Measurements from ENCODE around the gene TWSG1.

TWSG1 gene

DNA sequence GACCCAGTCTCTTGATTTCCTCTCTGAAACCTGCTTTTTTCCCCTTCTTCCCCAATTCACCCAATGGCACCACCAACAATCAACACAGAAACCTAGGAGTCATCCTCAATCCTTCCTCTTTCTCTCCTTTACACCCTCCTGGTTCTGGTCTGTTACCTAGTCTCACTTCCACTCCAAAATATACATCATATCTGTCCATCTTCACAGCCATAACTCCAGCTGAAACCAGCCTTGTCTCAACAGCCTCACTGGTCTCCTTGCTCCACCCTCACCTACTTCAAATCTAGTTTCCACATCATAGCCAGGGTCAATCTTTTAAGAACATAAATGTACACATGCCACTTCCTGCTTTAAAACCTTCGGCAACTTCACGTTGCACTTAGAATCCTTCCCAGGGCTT, 11.8 kb upstream of the TWSG1 start:
- TF ChIP-seq POLR2AphosphoS5 (IDR thresholded peaks at IDR 0.05; ENCODE audit: low read depth, low read length), result no peak
- no peak for TF ChIP-seq TAF1 (IDR thresholded peaks at IDR 0.05; ENCODE audit: borderline replicate concordance, insufficient read depth, low read length)
- TF ChIP-seq, protein P1, sequence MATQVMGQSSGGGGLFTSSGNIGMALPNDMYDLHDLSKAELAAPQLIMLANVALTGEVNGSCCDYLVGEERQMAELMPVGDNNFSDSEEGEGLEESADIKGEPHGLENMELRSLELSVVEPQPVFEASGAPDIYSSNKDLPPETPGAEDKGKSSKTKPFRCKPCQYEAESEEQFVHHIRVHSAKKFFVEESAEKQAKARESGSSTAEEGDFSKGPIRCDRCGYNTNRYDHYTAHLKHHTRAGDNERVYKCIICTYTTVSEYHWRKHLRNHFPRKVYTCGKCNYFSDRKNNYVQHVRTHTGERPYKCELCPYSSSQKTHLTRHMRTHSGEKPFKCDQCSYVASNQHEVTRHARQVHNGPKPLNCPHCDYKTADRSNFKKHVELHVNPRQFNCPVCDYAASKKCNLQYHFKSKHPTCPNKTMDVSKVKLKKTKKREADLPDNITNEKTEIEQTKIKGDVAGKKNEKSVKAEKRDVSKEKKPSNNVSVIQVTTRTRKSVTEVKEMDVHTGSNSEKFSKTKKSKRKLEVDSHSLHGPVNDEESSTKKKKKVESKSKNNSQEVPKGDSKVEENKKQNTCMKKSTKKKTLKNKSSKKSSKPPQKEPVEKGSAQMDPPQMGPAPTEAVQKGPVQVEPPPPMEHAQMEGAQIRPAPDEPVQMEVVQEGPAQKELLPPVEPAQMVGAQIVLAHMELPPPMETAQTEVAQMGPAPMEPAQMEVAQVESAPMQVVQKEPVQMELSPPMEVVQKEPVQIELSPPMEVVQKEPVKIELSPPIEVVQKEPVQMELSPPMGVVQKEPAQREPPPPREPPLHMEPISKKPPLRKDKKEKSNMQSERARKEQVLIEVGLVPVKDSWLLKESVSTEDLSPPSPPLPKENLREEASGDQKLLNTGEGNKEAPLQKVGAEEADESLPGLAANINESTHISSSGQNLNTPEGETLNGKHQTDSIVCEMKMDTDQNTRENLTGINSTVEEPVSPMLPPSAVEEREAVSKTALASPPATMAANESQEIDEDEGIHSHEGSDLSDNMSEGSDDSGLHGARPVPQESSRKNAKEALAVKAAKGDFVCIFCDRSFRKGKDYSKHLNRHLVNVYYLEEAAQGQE (IDR thresholded peaks at IDR 0.05; ENCODE audit: insufficient read depth in 1 of 2, low read depth in 2 of 2, low read length in 2 of 2), result no peak
- no peak for TF ChIP-seq SIN3A (IDR thresholded peaks at IDR 0.05; ENCODE audit: borderline replicate concordance, insufficient read depth, low read length)
- no peak for TF ChIP-seq FOXP2 (optimal IDR thresholded peaks at IDR 0.05; ENCODE audit: borderline replicate concordance, extremely low read depth, extremely low read length, insufficient read depth)

DNA sequence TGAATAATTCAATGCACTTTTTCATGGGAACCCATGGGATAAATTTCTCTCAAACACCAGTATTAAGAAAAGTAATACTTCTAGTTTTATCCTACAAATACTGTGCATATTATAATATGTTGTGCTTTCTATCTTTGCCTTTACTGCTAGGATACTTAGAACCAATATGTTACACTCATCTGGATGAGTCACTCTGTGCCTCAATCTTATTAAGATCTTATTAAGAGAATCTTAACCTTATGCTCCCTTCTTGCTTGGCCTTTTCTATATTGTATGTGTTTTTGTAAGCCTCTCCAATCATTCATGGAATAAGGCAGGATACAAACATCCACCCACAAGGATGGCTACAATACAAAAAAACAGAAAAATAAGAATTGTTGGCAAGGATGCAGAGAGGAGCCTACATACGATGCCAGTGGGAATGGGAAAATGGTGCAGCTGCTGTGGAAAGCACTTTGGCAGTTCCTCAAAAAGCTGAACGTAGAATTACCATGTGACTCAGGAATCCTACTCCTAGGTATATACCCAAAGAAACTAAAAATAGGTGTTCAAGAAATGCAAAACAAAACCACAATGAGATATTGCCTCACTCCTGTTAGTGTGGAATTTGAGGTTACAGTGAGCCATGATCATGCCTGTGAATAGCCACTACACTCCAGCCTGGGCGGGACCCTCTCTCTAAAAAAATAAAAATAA, 10.7 kb upstream of the TWSG1 start:
- TF ChIP-seq SIN3A (IDR thresholded peaks at IDR 0.05; ENCODE audit: borderline replicate concordance, insufficient read depth, low read length), result no peak
- TF ChIP-seq FOXP2 (optimal IDR thresholded peaks at IDR 0.05; ENCODE audit: borderline replicate concordance, extremely low read depth, extremely low read length, insufficient read depth), result no peak
- no peak for TF ChIP-seq TAF1 (IDR thresholded peaks at IDR 0.05; ENCODE audit: borderline replicate concordance, insufficient read depth, low read length)
- TF ChIP-seq, protein P1 (IDR thresholded peaks at IDR 0.05; ENCODE audit: insufficient read depth in 1 of 2, low read depth in 2 of 2, low read length in 2 of 2), result no peak
- no peak for TF ChIP-seq POLR2AphosphoS5 (IDR thresholded peaks at IDR 0.05; ENCODE audit: low read depth, low read length)

DNA sequence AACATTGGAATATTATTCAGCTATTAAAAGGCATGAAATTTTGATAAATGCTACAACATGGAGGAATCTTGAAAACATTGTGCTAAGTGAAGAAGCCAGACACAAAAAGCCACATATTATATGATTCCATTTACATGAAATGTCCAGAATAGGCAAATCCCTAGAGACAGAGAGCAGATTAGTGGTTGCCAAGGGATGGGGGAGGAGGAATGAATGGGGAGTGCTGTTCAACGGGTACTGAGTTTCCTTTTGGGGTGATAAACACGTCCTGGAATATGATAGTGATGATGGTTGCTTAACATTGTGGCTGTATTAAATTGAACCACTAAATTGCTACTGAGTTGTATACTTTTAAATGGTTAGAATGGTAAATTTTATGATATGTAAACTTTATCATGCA, 8.9 kb upstream of the TWSG1 start:
- TF ChIP-seq, protein P1 (IDR thresholded peaks at IDR 0.05; ENCODE audit: insufficient read depth in 1 of 2, low read depth in 2 of 2, low read length in 2 of 2), result no peak
- no peak for TF ChIP-seq TAF1 (IDR thresholded peaks at IDR 0.05; ENCODE audit: borderline replicate concordance, insufficient read depth, low read length)
- TF ChIP-seq POLR2AphosphoS5 (IDR thresholded peaks at IDR 0.05; ENCODE audit: low read depth, low read length), result no peak
- no peak for TF ChIP-seq FOXP2 (optimal IDR thresholded peaks at IDR 0.05; ENCODE audit: borderline replicate concordance, extremely low read depth, extremely low read length, insufficient read depth)
- no peak for TF ChIP-seq SIN3A (IDR thresholded peaks at IDR 0.05; ENCODE audit: borderline replicate concordance, insufficient read depth, low read length)

DNA sequence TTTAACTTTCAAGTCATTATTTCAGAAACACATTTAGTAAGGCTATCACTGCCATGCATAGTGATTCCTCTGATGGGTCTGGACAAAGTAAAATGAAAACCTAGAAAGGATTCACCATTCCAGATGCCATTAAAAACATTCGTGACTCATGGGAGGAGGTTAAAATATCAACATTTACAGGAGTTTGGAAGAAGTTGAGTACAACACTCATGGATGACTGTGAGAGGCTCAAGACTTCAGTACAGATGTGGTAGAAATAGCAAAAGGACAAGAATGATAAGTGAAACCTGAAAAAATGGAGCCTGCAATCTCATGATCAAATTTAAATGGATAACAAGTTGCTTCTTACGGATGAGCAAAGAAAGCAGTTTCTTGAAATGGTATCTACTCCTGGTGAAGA, 5.8 kb upstream of the TWSG1 start:
- no peak for TF ChIP-seq TAF1 (IDR thresholded peaks at IDR 0.05; ENCODE audit: borderline replicate concordance, insufficient read depth, low read length)
- TF ChIP-seq, protein P1 (IDR thresholded peaks at IDR 0.05; ENCODE audit: insufficient read depth in 1 of 2, low read depth in 2 of 2, low read length in 2 of 2), result no peak
- TF ChIP-seq POLR2AphosphoS5 (IDR thresholded peaks at IDR 0.05; ENCODE audit: low read depth, low read length), result no peak
- TF ChIP-seq SIN3A (IDR thresholded peaks at IDR 0.05; ENCODE audit: borderline replicate concordance, insufficient read depth, low read length), result no peak
- TF ChIP-seq FOXP2 (optimal IDR thresholded peaks at IDR 0.05; ENCODE audit: borderline replicate concordance, extremely low read depth, extremely low read length, insufficient read depth), result no peak
